GM13976 (cell line): ENCODE results near the gene HMGCS1.
A peak's percentile ranks its signal among the peaks of the same experiment; 100 is the strongest.
"Not testable (repeated sequence)": the region's sequence is repeated elsewhere in the genome, so short reads cannot be mapped to it uniquely, and the experiment has no call there.

Source experiments
- DNase-seq: peaks from one replicate; pipeline ENCODE4 v3.0.0; 2012; ENCODE audit warnings: low spot score
- CTCF ChIP-seq: IDR thresholded peaks from 2 replicates; pipeline ENCODE4 v1.5.1; 2012; ENCODE audit warnings: borderline replicate concordance, mild to moderate bottlenecking; ENCODE audit not compliant: insufficient read depth; ENCODE audit errors: extremely low read depth, missing control alignments, control extremely low read depth
- in situ Hi-C: fragments of 300-500 bp; cut with MboI; formaldehyde crosslinking; loops from one replicate; pipeline ENCODE4 v1.12.0; 2022; ENCODE audit warnings: low sequenced_read_pairs, mixed read lengths, inconsistent platforms; ENCODE audit not compliant: unreplicated experiment

HMGCS1 gene

GRCh38 chr5:43309122-43309521, 4.1 kb downstream of the HMGCS1 start:
- in situ Hi-C loops = no loop called here
- no peak for DNase-seq
- TF ChIP-seq CTCF = no peak

- DNase-seq, in situ Hi-C loops: not testable (repeated sequence)
These were observed 6.3 kb downstream of the HMGCS1 start for GRCh38 chr5:43306954-43307353.

- DNase-seq = peak; percentile 34
- in situ Hi-C loops = no loop called here
- peak; percentile 40 for TF ChIP-seq CTCF
These were observed 7.2 kb downstream of the HMGCS1 start for GRCh38 chr5:43305948-43306565.

GRCh38 chr5:43304525-43304924, 8.7 kb downstream of the HMGCS1 start:
- DNase-seq = peak; percentile 41
- in situ Hi-C loops = no loop called here
- TF ChIP-seq CTCF = no peak

GRCh38 chr5:43303242-43303641, 10.0 kb downstream of the HMGCS1 start:
- no peak for DNase-seq
- TF ChIP-seq CTCF = no peak
- in situ Hi-C loops = no loop called here

GRCh38 chr5:43302481-43302880, 10.7 kb downstream of the HMGCS1 start:
- TF ChIP-seq CTCF = no peak
- DNase-seq = no peak
- in situ Hi-C loops = no loop called here

- DNase-seq = no peak
- in situ Hi-C loops = no loop called here
- no peak for TF ChIP-seq CTCF
These were observed 11.5 kb downstream of the HMGCS1 start for GRCh38 chr5:43301653-43302091.
